HepG2 (cell line): Measurements from ENCODE around the gene ARHGAP45. TPM values are rescaled to one million over a fixed set of nuclear protein-coding genes. Genes with fewer than 3 reads are reported as not detected.
A peak's percentile ranks its signal among the peaks of the same experiment; 100 is the strongest.

ENCODE experiments used
- BHLHE40 ChIP-seq: IDR thresholded peaks from 2 replicates; pipeline ENCODE4 v1.6.1; 2011; ENCODE audit warnings: low read length, improper control_type of control experiment
- HNRNPLL ChIP-seq: fragments of 200-400 bp; formaldehyde crosslinking; IDR thresholded peaks from 2 replicates; pipeline ENCODE4 v1.6.1; 2017; ENCODE audit warnings: mild to moderate bottlenecking, low read depth, low read length; ENCODE audit not compliant: poor library complexity, severe bottlenecking
- KAT8 ChIP-seq: IDR thresholded peaks from 2 replicates; pipeline ENCODE4 v1.6.1; 2016; ENCODE audit warnings: missing genetic modification reagents, missing compliant biosample characterization
- NFRKB ChIP-seq: fragments of 450-650 bp; IDR thresholded peaks from 2 replicates; pipeline ENCODE4 v1.6.1; 2017
- PAF1 ChIP-seq: IDR thresholded peaks from 2 replicates; pipeline ENCODE4 v1.6.1; 2016; ENCODE audit warnings: missing genetic modification reagents, missing compliant biosample characterization
- RFX1 ChIP-seq: fragments of 450-650 bp; IDR thresholded peaks from 2 replicates; pipeline ENCODE4 v1.6.1; 2017
- SP140L ChIP-seq: sonication (generic); formaldehyde crosslinking; IDR thresholded peaks from 2 replicates; pipeline ENCODE4 v1.4.0; 2020; ENCODE audit warnings: missing genetic modification reagents, borderline replicate concordance
- SRSF4 ChIP-seq: fragments of 200-400 bp; formaldehyde crosslinking; IDR thresholded peaks from one replicate; pipeline ENCODE4 v1.6.1; 2018; ENCODE audit warnings: mild to moderate bottlenecking, low read depth, low read length, moderate library complexity; ENCODE audit not compliant: poor library complexity, severe bottlenecking
- ZBTB42 ChIP-seq: sonication (generic); formaldehyde crosslinking; IDR thresholded peaks from 2 replicates; pipeline ENCODE4 v1.5.0; 2020; ENCODE audit warnings: mild to moderate bottlenecking, missing genetic modification reagents
- ZFP62 ChIP-seq: sonication (generic); formaldehyde crosslinking; IDR thresholded peaks from 2 replicates; pipeline ENCODE4 v1.4.0; 2020; ENCODE audit warnings: missing genetic modification reagents
- ZNF18 ChIP-seq: sonication (generic); formaldehyde crosslinking; IDR thresholded peaks from 2 replicates; pipeline ENCODE4 v1.8.0; 2022; ENCODE audit warnings: mild to moderate bottlenecking, missing genetic modification reagents; ENCODE audit not compliant: insufficient replicate concordance
- ZNF691 ChIP-seq: sonication (generic); formaldehyde crosslinking; IDR thresholded peaks from 2 replicates; pipeline ENCODE4 v1.4.0; 2020; ENCODE audit warnings: missing genetic modification reagents, low read depth, mild to moderate bottlenecking, borderline replicate concordance
- ZNF775 ChIP-seq: sonication (generic); formaldehyde crosslinking; IDR thresholded peaks from 2 replicates; pipeline ENCODE4 v1.4.0; 2020; ENCODE audit warnings: missing genetic modification reagents, mild to moderate bottlenecking, moderate library complexity, borderline replicate concordance
- polyA plus RNA-seq, 8 experiments: library from polyadenylated mRNA; depleted of rRNA in 3 of 8; stranded (reverse) in 7 of 8; unstranded in 1 of 8; fragments of >200 nt; fragmentation: Illumina TruSeq in 4 of 8; extraction: Trizol in 4 of 8; gene quantifications; 2 replicates each; pipeline versions ENCODE4 v1.2.1 to v1.2.3, GENCODE V29; 2011 to 2016; ENCODE audit warnings: low read depth in 4 of 8, missing spikeins in 1 of 8, mixed read lengths in 1 of 8; ENCODE audit not compliant: insufficient read depth in 1 of 8
- total RNA-seq, 5 experiments: library from RNA; depleted of rRNA; stranded (reverse); fragments of >200 nt; fragmentation: Illumina TruSeq; extraction: Trizol; gene quantifications; 2 replicates each; pipeline ENCODE4 v1.2.3, GENCODE V29; 2016; ENCODE audit warnings: low read depth in 1 of 5
- TF ChIP-seq, protein P1 (sequence below): IDR thresholded peaks from 2 replicates; pipeline ENCODE4 v1.6.1; 2012; ENCODE audit warnings: low read length, improper control_type of control experiment

The ARHGAP45 gene
- total and polyA plus RNA-seq, 2 of the 13 experiments (the other 11 are each of a cell fraction or from before 2014, with no cell fraction given) = 0.84 to 32.0 TPM

DNA sequence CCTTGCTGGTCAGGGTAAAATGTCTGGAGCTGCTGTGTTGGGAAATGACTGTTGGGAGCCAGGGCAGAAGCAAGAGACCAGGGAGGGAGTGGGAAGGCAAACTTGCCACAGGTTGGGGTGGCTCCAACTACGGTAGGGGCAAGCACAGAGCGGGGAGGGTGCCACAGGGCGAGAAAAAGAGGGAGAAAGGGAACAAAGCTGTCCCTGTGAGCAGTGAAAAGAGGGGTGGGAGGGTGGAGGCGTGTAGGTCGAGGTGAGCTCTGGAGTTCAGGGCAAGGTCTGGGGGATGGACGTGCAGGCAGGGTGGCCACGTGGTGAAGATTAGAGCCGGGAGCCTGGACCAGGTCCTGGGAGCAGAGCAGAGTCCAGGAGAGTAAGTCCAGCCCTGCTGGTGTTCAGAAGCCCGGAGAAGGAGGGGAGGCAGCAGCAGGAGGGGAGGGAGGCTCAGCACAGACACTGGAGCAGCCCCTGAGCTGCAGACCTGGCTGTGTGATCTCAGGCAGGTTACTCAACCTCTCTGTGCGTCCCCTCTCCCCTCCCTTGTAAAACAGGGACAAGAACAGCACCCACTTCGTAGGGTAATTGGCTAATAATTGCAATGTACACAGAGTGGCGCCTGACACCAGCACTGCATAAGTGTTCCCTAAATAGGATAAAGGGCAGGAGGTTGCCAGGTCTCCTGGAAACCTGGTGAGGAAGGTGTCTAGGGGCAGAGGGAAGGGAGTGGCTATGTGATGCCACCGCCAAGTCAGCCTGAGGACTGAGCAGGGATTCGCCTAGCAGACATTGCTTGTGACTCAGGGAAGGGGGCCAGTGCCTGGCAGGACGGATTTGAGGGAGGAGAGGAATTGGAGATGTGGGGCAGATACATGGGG is 31.4 kb downstream of the ARHGAP45 start (continued):
- no peak; the same call in 1 of the 2 replicates for TF ChIP-seq ZBTB42 (CRISPR knock-in tag)
- TF ChIP-seq ZFP62 = no peak
- TF ChIP-seq RFX1 = no peak
- TF ChIP-seq KAT8 (CRISPR knock-in tag) = no peak
- peak; percentile 82 for TF ChIP-seq ZNF691 (CRISPR knock-in tag)
- TF ChIP-seq, protein P1, sequence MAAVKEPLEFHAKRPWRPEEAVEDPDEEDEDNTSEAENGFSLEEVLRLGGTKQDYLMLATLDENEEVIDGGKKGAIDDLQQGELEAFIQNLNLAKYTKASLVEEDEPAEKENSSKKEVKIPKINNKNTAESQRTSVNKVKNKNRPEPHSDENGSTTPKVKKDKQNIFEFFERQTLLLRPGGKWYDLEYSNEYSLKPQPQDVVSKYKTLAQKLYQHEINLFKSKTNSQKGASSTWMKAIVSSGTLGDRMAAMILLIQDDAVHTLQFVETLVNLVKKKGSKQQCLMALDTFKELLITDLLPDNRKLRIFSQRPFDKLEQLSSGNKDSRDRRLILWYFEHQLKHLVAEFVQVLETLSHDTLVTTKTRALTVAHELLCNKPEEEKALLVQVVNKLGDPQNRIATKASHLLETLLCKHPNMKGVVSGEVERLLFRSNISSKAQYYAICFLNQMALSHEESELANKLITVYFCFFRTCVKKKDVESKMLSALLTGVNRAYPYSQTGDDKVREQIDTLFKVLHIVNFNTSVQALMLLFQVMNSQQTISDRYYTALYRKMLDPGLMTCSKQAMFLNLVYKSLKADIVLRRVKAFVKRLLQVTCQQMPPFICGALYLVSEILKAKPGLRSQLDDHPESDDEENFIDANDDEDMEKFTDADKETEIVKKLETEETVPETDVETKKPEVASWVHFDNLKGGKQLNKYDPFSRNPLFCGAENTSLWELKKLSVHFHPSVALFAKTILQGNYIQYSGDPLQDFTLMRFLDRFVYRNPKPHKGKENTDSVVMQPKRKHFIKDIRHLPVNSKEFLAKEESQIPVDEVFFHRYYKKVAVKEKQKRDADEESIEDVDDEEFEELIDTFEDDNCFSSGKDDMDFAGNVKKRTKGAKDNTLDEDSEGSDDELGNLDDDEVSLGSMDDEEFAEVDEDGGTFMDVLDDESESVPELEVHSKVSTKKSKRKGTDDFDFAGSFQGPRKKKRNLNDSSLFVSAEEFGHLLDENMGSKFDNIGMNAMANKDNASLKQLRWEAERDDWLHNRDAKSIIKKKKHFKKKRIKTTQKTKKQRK = no peak
- no peak for TF ChIP-seq BHLHE40
- TF ChIP-seq SRSF4 = no peak
- no peak for TF ChIP-seq SP140L
- no peak for TF ChIP-seq ZNF18 (CRISPR knock-in tag)
- TF ChIP-seq HNRNPLL = no peak
- TF ChIP-seq PAF1 (CRISPR knock-in tag) = no peak
- TF ChIP-seq NFRKB = no peak
- 0 out of 2 replicates have a peak, but pooled peaks have one; percentile 43 for TF ChIP-seq ZNF775
